ENCODE results near the gene KIAA1755. TPM values are rescaled to one million over a fixed set of nuclear protein-coding genes. Genes with fewer than 3 reads are reported as not detected.

Gene KIAA1755
- total RNA-seq, 4 donors from 2014 or later = 0.05 to 0.41 (median 0.38) TPM; not detected in 1

- TF ChIP-seq CTCF (IDR thresholded peaks at IDR 0.05 in 4 of 5, conservative IDR thresholded peaks at IDR 0.05 in 1 of 5) (no peak), POLR2A (IDR thresholded peaks at IDR 0.05) (no peak)
- Histone ChIP-seq H3K9me3 (no peaks in the 10 kb centered on the region), H3K4me3 (no peak overlapping the region), H3K27ac (no peak overlapping the region), H3K4me1 (peaks cover 0 to 7% of the 10 kb centered on the region in 2 donors), H3K27me3 (no peaks in the 10 kb centered on the region), H3K36me3 (no peaks in the 10 kb centered on the region)
- in situ Hi-C loops (cut with MboI; ENCODE audit: low sequenced_read_pairs in 4 of 4) = no loop called here
- ATAC-seq (no peak), DNase-seq (no peak)
- intact Hi-C loops (cut with DNase I; ENCODE audit: low total_unique reads) = no loop called here
Observed at GRCh38 chr20:38295811-38296210, 35.3 kb upstream of the KIAA1755 start.

GRCh38 chr20:38294076-38294591 is 33.6 kb upstream of the KIAA1755 start:
- peaks cover 0 to 4% of the 10 kb centered on the region in 2 donors for H3K4me1 ChIP-seq
- H3K27ac ChIP-seq = no peak overlapping the region
- H3K9me3 ChIP-seq = no peaks in the 10 kb centered on the region
- DNase-seq (no peak), ATAC-seq (no peak)
- H3K4me3 ChIP-seq = no peak overlapping the region
- no peaks in the 10 kb centered on the region for H3K36me3 ChIP-seq
- intact Hi-C loops (cut with DNase I; ENCODE audit: low total_unique reads) = no loop called here
- in situ Hi-C loops (cut with MboI; ENCODE audit: low sequenced_read_pairs in 4 of 4) = no loop called here
- H3K27me3 ChIP-seq = no peaks in the 10 kb centered on the region
- TF ChIP-seq CTCF (IDR thresholded peaks at IDR 0.05 in 4 of 5, conservative IDR thresholded peaks at IDR 0.05 in 1 of 5) (no peak), POLR2A (IDR thresholded peaks at IDR 0.05) (no peak)

GRCh38 chr20:38293491-38294065 is 33.0 kb upstream of the KIAA1755 start:
- Histone ChIP-seq H3K4me3 (no peak overlapping the region), H3K27ac (no peak overlapping the region), H3K4me1 (no peaks in the 10 kb centered on the region), H3K9me3 (no peaks in the 10 kb centered on the region), H3K27me3 (no peaks in the 10 kb centered on the region), H3K36me3 (no peaks in the 10 kb centered on the region)
- DNase-seq = no peak
- no peak for ATAC-seq
- intact Hi-C loops (cut with DNase I; ENCODE audit: low total_unique reads) (no loop called here), in situ Hi-C loops (cut with MboI; ENCODE audit: low sequenced_read_pairs in 4 of 4) (no loop called here)
- TF ChIP-seq CTCF (IDR thresholded peaks at IDR 0.05 in 4 of 5, conservative IDR thresholded peaks at IDR 0.05 in 1 of 5) = no peak
- TF ChIP-seq POLR2A (IDR thresholded peaks at IDR 0.05) = no peak

- no peak for ATAC-seq
- Histone ChIP-seq H3K4me1 (no peaks in the 10 kb centered on the region), H3K9me3 (no peaks in the 10 kb centered on the region), H3K27ac (no peak overlapping the region), H3K36me3 (no peaks in the 10 kb centered on the region), H3K27me3 (no peaks in the 10 kb centered on the region), H3K4me3 (no peak overlapping the region)
- intact Hi-C loops (cut with DNase I; ENCODE audit: low total_unique reads) = no loop called here
- in situ Hi-C loops (cut with MboI; ENCODE audit: low sequenced_read_pairs in 4 of 4) = no loop called here
- no peak for DNase-seq
- no peak for TF ChIP-seq CTCF (IDR thresholded peaks at IDR 0.05 in 4 of 5, conservative IDR thresholded peaks at IDR 0.05 in 1 of 5)
- no peak for TF ChIP-seq POLR2A (IDR thresholded peaks at IDR 0.05)
Observed at GRCh38 chr20:38291966-38292365, 31.4 kb upstream of the KIAA1755 start.

All from gastrocnemius medialis (tissue), 4 donors.